ENCODE measurements around the gene PRKAG1.
A peak's percentile ranks its signal among the peaks of the same experiment; 100 is the strongest.

Gene PRKAG1

DNA sequence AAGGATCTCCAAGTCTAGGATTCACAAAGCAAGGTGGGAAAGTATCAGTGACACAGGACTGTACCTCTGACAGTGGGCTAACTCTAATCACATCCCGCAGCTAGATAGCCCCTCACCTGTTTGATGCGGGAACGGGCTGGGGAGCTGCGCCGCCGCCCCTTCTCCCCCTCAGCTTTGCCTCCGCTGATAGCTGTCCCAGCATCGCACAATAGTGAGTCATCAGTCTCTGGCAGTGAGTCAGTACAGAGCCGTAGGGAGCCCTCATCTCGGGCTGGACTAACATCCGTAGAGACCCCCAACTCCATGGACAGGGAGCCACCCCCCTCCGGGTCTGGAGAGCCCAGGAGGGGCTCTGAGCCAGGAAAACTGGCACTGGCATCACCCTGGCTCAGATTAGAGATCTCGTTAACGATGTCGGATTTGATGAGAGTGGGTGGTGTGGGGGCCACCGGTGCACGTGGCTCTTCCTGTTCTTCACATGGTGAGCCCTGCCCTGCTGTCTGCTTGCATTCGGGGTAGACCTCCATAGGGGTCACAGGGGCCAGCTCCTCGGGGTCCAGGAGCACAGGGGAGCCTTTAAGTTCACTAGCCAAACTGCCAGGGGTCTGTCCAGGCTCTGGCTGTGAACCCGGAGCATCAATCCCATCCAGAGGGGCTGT is 31.1 kb upstream of the PRKAG1 start:
- no peak for DNase-seq (ENCODE audit: low spot score)

DNA sequence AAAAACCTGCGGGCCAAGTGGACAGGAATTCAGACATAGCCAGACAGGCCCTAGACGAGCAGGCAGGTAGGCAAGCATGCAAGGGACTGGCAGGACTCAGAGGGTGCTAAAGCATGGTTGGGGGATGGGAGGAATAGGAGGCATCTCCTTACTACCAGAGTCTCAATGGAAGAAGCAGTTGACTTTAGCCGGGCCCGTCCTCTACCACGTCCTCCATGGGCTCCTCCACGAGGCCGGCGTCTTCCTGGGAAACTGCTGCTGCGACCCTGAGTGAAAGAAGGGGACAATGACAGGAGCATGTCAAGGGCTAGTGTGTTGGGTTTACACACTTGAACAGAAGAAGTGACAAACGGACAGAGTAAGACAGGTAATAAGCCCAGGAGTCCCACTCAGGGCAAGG is 30.4 kb upstream of the PRKAG1 start:
- DNase-seq (ENCODE audit: low spot score), result no peak

DNA sequence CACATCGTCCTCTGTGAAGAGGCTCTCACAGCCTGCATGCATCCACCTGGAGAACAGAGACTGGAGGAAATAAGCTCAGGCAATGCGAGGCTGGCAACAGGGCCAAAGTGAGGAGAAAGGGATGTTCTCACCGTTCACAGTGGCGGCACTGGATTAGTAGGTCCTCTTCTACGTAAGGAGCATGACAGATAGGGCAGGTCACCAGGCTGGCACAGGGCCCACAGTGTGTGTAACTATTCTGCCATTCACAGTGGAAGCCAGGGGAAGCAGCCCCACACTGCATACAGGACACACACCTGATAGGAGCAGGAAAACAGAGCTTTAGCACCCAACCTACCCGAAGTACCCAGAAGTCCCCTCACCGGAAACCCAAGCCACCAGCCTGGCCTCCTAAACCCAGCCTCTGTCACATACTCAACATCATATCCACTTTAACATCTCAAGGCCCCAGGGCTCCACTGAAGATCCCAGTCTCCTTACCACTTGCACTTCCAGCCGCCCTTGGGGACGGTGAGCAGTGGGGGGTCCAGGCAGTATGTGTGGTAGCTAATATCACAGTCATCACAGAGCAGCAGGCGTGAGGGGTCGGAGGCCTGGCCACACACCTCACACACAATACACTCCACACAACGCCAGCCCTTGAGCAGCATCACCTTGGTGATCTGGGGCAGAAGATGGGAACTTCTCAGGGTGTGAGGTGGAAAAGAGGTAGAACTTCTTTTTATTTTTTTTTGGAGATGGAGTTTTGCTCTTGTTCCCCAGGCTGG is 27.7 kb upstream of the PRKAG1 start:
- no peak for DNase-seq (ENCODE audit: low spot score)

- no peak for DNase-seq (ENCODE audit: low spot score)
Observed at GRCh38 chr12:49044660-49045059, 26.1 kb upstream of the PRKAG1 start.

GRCh38 chr12:49043856-49044258 is 25.3 kb upstream of the PRKAG1 start:
- DNase-seq (ENCODE audit: low spot score), result peak; percentile 39

- no peak for DNase-seq (ENCODE audit: low spot score)
Observed at GRCh38 chr12:49043241-49043640, 24.7 kb upstream of the PRKAG1 start.

GRCh38 chr12:49041881-49042484 is 23.4 kb upstream of the PRKAG1 start:
- DNase-seq (ENCODE audit: low spot score), result peak; percentile 13

DNA sequence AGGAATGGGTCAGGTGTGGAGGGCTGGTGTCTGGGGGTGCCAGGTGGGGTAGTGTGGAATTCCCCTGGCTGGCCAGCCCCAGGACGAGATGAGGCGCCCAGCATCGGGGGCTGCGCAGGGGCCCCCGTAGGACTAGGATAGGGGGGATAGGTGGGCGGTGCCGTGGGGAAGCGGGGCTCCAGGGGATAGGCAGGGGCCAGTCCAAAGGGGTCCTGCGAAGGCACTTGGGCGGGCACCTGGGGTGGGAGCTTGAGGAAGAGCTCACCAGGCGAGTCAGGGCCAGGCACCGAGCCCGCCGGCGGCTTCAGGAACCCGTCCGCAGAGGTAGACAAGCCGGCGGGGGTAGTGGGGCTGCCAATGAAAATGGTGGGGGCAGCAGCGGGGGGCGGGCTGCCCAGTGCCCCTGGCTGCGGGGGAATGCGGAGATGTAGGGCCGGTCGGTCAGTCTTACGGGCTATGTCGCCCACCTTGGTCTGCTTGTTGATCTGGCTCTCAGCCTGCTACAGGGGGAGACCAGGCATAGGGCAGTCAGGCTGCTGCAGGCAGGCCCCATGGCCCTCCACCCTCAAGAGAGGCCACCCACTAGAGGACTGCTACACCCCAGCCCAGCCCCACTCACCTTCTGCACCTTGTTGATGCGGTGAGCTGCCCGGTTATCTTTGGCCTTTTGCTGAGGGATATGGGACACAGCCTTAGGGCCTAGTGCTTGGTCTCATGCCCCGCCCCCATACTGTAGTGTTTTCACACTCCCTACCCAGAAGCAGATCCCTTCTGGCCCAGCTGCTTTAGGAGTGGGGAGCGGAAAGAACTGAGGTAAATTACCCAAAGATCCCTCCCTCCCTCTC is 22.7 kb upstream of the PRKAG1 start:
- DNase-seq (ENCODE audit: low spot score), result no peak

DNA sequence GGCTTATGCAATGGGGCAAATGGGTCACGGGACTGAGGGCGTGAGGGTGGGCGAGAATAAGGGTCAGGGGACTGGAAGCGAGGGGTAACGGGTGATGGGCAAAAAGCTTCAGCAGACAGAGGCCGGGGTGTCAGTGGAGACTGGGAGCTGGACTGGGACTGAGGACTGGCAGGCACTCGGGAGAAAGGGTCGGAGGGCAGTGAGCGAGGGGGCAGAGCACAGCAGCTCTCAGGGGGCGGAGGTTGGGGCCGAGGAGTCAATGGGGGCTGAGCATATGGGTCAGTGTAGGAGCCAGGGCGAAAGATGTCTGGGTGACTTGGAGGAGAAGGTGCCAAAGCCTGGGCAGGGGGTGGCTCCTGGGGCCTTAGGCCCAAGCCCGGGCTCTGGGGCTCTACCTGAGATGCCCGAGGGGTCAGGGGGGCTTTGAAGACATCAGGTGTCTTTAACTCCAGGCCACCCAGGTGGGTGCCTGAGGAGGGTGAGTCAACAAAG is 21.8 kb upstream of the PRKAG1 start:
- no peak for DNase-seq (ENCODE audit: low spot score)

DNA sequence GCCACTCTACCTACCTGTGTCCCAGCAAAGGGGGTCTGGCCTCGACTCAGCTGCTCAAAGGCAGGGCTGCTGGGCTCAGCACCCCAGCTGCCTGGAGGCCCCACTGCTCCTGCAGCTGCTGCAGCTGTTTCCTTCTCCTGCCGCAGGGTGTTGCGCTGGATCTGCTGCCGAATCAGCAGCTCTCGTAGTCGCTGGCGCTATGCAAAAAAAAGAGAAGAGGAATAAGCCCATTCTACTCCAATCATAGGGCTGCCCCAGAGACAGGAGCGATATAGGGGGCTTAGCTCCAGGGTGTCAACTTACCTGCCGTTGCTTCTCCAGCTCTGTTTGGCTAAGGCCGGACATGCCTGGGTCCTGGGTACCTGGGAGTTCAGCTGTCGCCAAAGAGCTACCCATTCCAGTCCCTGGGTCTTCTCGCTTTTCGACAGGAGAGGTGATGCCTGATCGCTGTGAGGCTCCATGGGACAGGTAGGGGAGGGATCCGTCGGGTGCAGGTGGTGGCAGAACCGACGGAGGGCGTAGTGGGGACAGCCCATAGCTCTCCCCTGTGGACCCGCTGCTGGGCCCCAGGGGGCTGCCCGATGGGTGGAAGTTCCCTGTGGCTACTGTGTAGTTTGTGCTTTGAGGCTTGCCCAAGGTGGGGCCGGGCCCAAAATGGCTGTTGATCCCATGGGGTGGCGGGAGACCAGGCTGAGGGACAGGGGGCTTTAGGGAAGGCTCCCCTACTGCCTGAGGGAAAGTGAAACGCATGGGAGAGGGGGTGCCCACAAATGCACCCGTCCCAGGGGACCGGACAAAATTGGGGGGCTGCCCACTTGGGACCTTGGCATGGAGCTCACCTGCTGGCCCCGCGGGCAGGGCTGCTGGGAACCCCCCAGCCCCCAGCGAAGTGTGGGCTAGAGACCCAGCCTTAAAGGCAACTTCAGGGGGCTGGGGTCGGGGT is 21.1 kb upstream of the PRKAG1 start:
- no peak for DNase-seq (ENCODE audit: low spot score)

GRCh38 chr12:49038291-49038955 is 19.8 kb upstream of the PRKAG1 start:
- no peak for DNase-seq (ENCODE audit: low spot score)

DNA sequence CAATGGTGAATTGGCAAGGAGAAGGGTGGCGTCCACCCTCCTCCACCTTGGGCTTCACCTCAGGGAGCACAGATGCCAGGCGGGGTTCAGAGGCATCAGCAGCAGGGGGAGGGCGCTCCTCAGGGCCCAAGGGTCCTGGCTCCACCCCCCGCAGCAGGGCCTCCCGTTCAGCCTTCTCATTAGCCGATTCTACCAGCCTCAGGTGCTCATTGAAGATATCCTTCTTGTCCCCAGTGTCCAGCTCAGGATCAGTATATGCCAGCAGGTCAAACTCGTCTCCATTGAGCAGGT is 19.3 kb upstream of the PRKAG1 start:
- DNase-seq (ENCODE audit: low spot score), result no peak

GRCh38 chr12:49037111-49037946 is 18.8 kb upstream of the PRKAG1 start:
- DNase-seq (ENCODE audit: low spot score), result no peak

DNA sequence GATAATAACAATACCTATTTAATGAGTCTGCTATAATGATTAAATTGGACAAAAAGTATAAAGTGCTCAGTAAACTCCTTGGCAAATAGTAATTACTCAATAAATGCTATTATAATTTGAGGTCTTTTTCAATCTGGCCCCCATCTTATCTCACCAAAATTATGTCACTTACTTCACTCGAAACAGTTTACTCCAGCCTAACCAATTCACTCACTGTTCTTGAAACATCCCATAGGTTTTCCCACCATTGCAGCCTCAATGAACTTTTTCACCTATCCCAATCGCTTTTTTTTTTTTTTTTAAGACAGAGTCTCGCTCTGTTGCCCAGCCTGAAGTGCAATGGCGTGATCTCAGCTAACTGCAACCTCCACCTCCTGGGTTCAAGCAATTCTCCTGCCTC is 17.5 kb upstream of the PRKAG1 start:
- no peak for DNase-seq (ENCODE audit: low spot score)

DNA sequence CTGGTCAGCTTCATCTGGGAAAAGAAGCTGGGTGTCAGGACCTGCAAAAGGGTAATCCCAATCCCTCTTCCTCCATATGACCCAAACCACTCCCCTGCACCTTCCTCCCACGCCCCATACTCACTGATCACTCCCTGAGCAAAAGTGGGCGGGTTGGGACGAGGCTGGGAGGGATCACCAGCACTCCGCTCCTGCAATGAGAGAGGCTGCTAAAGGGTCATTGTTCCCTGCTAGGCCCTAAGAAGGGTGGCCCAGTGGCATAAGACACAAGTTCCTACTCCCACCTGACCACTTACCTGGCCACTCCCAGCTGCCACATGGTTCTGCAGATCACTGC is 15.7 kb upstream of the PRKAG1 start:
- no peak for DNase-seq (ENCODE audit: low spot score)

- DNase-seq (ENCODE audit: low spot score), result no peak
Observed at GRCh38 chr12:49033611-49034285, 15.2 kb upstream of the PRKAG1 start.

- DNase-seq (ENCODE audit: low spot score), result no peak
Observed at GRCh38 chr12:49032679-49033447, 14.3 kb upstream of the PRKAG1 start.

DNA sequence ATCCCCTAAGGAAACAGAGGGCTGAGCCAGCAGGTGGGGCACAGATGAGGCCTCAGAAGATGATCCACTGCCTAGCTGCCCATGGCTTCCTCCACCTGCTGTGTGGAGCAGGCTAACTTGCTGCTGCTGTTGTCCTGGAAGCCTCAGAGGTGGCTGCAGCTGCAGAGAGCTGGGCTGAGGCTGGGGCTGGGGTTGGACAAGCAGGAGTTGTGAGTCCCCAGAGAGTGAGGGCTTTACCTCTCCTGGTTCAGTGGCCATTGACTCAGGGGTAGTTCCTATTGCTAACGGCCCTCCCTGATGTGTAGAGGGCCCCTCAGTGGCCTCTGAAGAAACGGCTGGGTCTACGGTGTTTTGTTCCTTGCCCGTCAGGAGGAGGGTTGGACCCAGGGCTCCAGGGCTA is 13.7 kb upstream of the PRKAG1 start:
- DNase-seq (ENCODE audit: low spot score), result no peak
